Psoas muscle (tissue), 8 donors: ENCODE data around the gene RELN. TPM values are rescaled to one million over a fixed set of nuclear protein-coding genes. Genes with fewer than 3 reads are reported as not detected.
"Not testable (repeated sequence)": the region's sequence is repeated elsewhere in the genome, so short reads cannot be mapped to it uniquely, and the experiment has no call there.

Experiments used
- ATAC-seq, 4 donors: fragments of 200-7000 bp; cut with Tn5 transposase; one replicate each; pipeline ENCODE4 v1.9.1; 2020; ENCODE audit warnings: moderate library complexity in 3 of 4, mild to moderate bottlenecking in 2 of 4
- DNase-seq, 2 donors: peaks; one replicate each; pipeline ENCODE4 v3.0.0-alpha.2; 2020
- H3K27ac ChIP-seq: fragments of 200-600 bp; one replicate; pipeline ENCODE4 v1.8.0; 2022
- H3K27me3 ChIP-seq, 3 donors: fragments of 200-600 bp in 1 of 3; one replicate each; pipeline versions ENCODE4 v1.6.1 to v1.8.0; 2013 to 2022; ENCODE audit warnings: low read length in 2 of 3, mild to moderate bottlenecking in 2 of 3, moderate library complexity in 1 of 3; ENCODE audit not compliant: insufficient read depth in 3 of 3
- H3K36me3 ChIP-seq, 2 donors: fragments of 200-600 bp in 1 of 2; one replicate each; pipeline versions ENCODE4 v1.6.1 to v1.8.0; 2013 to 2022; ENCODE audit warnings: low read depth in 1 of 2, mild to moderate bottlenecking in 1 of 2, moderate library complexity in 1 of 2; ENCODE audit not compliant: insufficient read depth in 1 of 2
- H3K4me1 ChIP-seq: fragments of 200-600 bp; one replicate; pipeline ENCODE4 v1.8.0; 2022
- H3K4me3 ChIP-seq: fragments of 200-600 bp; one replicate; pipeline ENCODE4 v1.8.0; 2022; ENCODE audit warnings: mild to moderate bottlenecking
- H3K9me3 ChIP-seq: fragments of 200-600 bp; one replicate; pipeline ENCODE4 v1.8.0; 2022
- WGBS, 3 donors: extraction: QIAGEN DNeasy Blood & Tissue Kit; methylation state at CpG; one replicate each; pipeline versions ENCODE4 v1.1.6 to v1.1.7; 2013; 5-methylcytosine and 5-hydroxymethylcytosine counted together
- intact Hi-C, 2 donors: fragments of 100-400 bp; cut with DNase I; formaldehyde crosslinking; loops; one replicate each; pipeline versions ENCODE4 v1.11.0 to v1.14.2; 2022
- polyA plus RNA-seq, 3 donors: library from polyadenylated mRNA; stranded (reverse); fragments of 200-250 nt; gene quantifications; one replicate each; pipeline ENCODE4 v1.2.3, GENCODE V29; 2013
- total RNA-seq, 4 donors: library from RNA; stranded (reverse); fragmentation: NEBNext Ultra II Directional in 2 of 4; extraction: Animal tissue kit (Norgen Biotek cat#: 25700) in 2 of 4; gene quantifications; one replicate each; pipeline versions ENCODE4 v1.2.1 to v1.2.4, GENCODE V29; 2021 to 2023
- TF ChIP-seq, protein P1 (sequence below): fragments of 200-600 bp; IDR thresholded peaks from one replicate; pipeline ENCODE4 v1.8.0; 2022; ENCODE audit warnings: antibody characterized with exemption
- donor health status: healthy with polysubstance abuse.
- donor health status: DM: no; HTN: no; CAD: no; lungs with moderate emphysema.
- donor health status: Bipolar disorder and iron deficiency.
- donor health status: healthy.
- donor health status: DM: yes; HTN: yes; CAD: no.
- donor health status: DM: no; HTN: no; CAD: no.
- donor health status: DM: no; HTN: no; CAD: no.
- donor health status: DM: yes; HTN: yes; CAD: no.

The RELN gene
- total and polyA plus RNA-seq, 7 donors: 0.10 to 0.44 (median 0.32) TPM

DNA sequence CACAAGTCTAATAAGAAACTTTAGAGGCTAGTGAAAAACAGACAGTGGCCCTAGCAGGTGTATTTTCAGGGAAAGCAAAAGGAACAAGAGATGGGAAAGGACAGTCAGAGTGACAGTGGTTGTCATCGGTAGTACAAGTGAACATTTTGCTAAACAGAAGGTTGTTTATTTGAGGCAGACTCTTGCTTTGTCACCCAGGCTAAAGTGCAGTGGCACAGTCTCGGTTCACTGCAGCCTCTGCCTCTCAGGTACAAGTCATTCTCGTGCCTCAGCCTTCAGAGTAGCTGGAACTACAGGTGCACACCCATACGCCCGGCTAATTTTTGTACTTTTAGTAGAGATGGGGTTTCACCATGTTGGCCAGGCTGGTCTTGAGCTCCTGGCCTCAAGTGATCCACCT lies 195.8 kb downstream of the RELN start:
- intact Hi-C loops: no loop called here
- H3K4me1 ChIP-seq: no peaks in the 10 kb centered on the region
- no peaks in the 10 kb centered on the region for H3K9me3 ChIP-seq
- H3K36me3 ChIP-seq: no peaks in the 10 kb centered on the region
- no peak for DNase-seq
- H3K27me3 ChIP-seq: no peaks in the 10 kb centered on the region
- TF ChIP-seq, protein P1, sequence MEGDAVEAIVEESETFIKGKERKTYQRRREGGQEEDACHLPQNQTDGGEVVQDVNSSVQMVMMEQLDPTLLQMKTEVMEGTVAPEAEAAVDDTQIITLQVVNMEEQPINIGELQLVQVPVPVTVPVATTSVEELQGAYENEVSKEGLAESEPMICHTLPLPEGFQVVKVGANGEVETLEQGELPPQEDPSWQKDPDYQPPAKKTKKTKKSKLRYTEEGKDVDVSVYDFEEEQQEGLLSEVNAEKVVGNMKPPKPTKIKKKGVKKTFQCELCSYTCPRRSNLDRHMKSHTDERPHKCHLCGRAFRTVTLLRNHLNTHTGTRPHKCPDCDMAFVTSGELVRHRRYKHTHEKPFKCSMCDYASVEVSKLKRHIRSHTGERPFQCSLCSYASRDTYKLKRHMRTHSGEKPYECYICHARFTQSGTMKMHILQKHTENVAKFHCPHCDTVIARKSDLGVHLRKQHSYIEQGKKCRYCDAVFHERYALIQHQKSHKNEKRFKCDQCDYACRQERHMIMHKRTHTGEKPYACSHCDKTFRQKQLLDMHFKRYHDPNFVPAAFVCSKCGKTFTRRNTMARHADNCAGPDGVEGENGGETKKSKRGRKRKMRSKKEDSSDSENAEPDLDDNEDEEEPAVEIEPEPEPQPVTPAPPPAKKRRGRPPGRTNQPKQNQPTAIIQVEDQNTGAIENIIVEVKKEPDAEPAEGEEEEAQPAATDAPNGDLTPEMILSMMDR: no peak
- no peak for ATAC-seq
- no peak overlapping the region for H3K4me3 ChIP-seq
- H3K27ac ChIP-seq: no peak overlapping the region
- 72 to 78% (median 75%) methylated on average over 5 of the region's 5 CpGs for WGBS, 3 donors

DNA sequence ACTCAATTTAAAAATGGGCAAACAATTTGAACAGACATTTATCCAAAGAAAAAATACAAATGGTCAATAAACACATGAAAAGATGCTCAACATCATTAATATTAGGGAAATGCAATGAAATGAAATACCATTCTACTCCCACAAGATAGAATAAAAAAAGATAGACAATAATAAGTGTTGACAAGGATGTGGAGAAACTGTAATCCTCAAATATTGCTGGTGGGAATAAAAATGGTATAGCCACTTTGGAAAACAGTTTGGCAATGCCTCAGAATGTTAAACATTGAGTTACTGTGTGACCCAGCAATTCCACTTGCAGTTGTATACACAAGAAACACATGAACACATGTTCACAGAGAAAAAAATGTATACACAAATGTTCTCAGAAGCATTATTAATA lies 197.6 kb downstream of the RELN start:
- H3K4me3 ChIP-seq: no peak overlapping the region
- H3K36me3 ChIP-seq: no peaks in the 10 kb centered on the region
- TF ChIP-seq, protein P1: no peak
- intact Hi-C loops: no loop called here
- no peaks in the 10 kb centered on the region for H3K9me3 ChIP-seq
- DNase-seq (no peak), ATAC-seq (no peak)
- H3K27ac ChIP-seq: no peak overlapping the region
- H3K4me1 ChIP-seq: no peaks in the 10 kb centered on the region
- no peaks in the 10 kb centered on the region for H3K27me3 ChIP-seq

DNA sequence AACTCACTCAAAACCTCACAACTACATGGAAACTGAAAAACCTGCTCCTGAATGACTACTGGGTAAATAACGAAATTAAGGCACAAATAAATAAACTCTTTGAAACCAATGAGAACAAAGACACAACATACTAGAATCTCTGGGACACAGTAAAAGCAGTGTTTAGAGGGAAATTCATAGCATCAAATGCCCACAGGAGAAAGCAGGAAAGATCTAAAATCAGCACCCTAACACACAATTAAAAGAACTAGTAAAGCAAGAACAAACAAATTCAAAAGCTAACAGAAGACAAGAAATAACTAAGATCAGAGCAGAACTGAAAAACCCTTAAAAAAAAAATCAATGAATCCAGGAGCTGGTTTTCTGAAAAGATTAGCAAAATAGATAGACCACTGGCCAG lies 202.4 kb downstream of the RELN start:
- intact Hi-C loops, H3K27ac ChIP-seq, H3K36me3 ChIP-seq, H3K9me3 ChIP-seq, H3K27me3 ChIP-seq, H3K4me3 ChIP-seq, DNase-seq, ATAC-seq, H3K4me1 ChIP-seq: not testable (repeated sequence)
- 70 to 82% (median 82%) methylated on average over 1 of the region's 1 CpG for WGBS, 3 donors

DNA sequence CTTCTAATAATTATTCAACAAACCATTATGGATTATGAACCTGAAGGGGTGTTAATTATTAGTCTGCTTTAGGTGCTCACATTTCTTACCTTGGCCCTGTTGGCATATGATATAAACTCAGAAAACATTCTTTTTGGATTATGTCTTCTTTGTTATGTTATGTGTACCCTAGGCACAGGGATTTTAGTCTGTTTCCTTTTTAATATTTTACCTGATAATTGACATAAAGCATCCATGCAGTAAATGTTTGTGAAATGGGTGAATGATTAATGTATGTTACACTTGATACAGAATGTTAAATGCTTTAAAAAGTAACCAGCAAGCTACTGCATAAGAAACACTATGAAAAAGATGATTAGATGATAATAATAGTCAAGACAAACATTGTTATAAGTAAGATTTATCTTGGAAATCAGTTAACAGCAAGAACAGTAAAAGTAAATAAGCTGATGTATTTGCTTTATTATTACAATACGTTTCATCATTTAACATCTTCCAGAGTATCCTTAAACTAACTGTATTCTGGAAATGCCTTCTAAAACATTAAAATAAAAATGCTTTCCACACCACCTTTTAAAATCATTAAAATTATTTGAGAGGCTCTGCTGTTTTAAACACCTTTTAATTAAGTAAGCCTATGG lies 204.7 kb downstream of the RELN start:
- Histone ChIP-seq H3K4me3 (no peak overlapping the region), H3K9me3 (no peaks in the 10 kb centered on the region), H3K27ac (no peak overlapping the region), H3K4me1 (no peaks in the 10 kb centered on the region), H3K36me3 (no peaks in the 10 kb centered on the region), H3K27me3 (no peaks in the 10 kb centered on the region)
- TF ChIP-seq, protein P1: no peak
- intact Hi-C loops: no loop called here
- DNase-seq: no peak
- ATAC-seq: no peak
- 72 to 92% (median 90%) methylated on average over 1 of the region's 1 CpG for WGBS, 3 donors

DNA sequence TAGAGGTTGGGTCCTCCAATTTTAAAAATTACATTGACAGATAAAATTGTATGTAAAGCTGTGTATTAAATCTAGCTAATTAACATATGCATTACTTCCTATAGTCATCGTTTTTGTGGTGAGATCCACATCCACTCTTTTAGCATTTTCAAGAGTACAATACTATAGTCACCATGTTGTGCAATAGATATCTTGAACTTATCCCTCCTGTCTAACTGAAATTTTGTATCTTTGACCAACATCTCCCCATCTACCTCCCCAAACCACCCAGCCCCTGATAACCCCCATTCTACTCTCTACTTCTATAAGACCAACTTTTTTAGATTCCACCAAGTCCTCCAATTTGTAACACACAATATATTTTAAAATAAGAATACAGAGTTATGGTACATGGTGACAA lies 208.0 kb downstream of the RELN start:
- 71 to 86% (median 71%) methylated on average over 1 of the region's 1 CpG for WGBS, 3 donors
- TF ChIP-seq, protein P1: no peak
- H3K4me3 ChIP-seq: no peak overlapping the region
- no peak overlapping the region for H3K27ac ChIP-seq
- no peaks in the 10 kb centered on the region for H3K27me3 ChIP-seq
- H3K36me3 ChIP-seq: no peaks in the 10 kb centered on the region
- no peak for ATAC-seq
- DNase-seq: no peak
- no peaks in the 10 kb centered on the region for H3K9me3 ChIP-seq
- intact Hi-C loops: no loop called here
- no peaks in the 10 kb centered on the region for H3K4me1 ChIP-seq

DNA sequence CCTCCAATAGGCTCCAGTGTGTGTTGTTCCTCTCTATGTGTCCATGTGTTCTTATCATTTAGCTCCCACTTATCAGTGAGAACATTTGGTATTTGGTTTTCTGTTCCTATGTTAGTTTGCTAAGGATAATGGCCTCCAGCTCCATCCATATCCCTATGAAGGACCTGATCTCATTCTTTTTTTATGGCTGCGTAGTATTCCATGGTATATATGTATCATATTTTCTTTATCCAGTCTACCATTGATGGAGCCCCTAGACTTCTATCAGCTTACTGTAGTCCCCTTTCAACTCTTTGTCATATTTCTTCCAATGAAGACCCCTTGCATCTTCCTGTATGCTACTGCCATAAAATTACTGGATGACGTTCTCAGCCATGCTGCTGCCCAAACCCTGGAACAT lies 208.9 kb downstream of the RELN start:
- H3K4me1 ChIP-seq, H3K4me3 ChIP-seq, ATAC-seq, H3K9me3 ChIP-seq, DNase-seq, intact Hi-C loops, H3K27me3 ChIP-seq, H3K27ac ChIP-seq, H3K36me3 ChIP-seq: not testable (repeated sequence)
- 92 to 97% (median 94%) methylated on average over 2 of the region's 2 CpGs for WGBS, 3 donors
